HEK293T (cell line): ENCODE measurements around the gene EPRS1.
A peak's percentile ranks its signal among the peaks of the same experiment; 100 is the strongest.

Experiments used
- CTCF ChIA-PET: fragments of 350-600 bp; formaldehyde crosslinking; extraction: SDS; loops from one replicate; lab custom pipeline; 2021; ENCODE audit warnings: antibody characterized with exemption, inconsistent platforms; lab: Yijun Ruan, JAX
- POLR2A ChIA-PET: fragments of 350-600 bp; formaldehyde crosslinking; extraction: SDS; loops from one replicate; lab custom pipeline; 2020; ENCODE audit warnings: antibody characterized with exemption, inconsistent platforms; lab: Yijun Ruan, JAX
- DNase-seq: peaks from one replicate; pipeline ENCODE4 v3.0.0; 2012; ENCODE audit warnings: mixed read lengths; ENCODE audit errors: extremely low spot score
- ARNT ChIP-seq: fragments of 450-650 bp; IDR thresholded peaks from 2 replicates; pipeline ENCODE4 v1.6.1; 2017; ENCODE audit warnings: mild to moderate bottlenecking
- BHLHE40 ChIP-seq: fragments of 450-650 bp; IDR thresholded peaks from 2 replicates; pipeline ENCODE4 v1.6.1; 2016; ENCODE audit warnings: mild to moderate bottlenecking, moderate library complexity, borderline replicate concordance
- CTBP1 ChIP-seq: fragments of 450-650 bp; IDR thresholded peaks from 2 replicates; pipeline ENCODE4 v1.6.1; 2016; ENCODE audit warnings: borderline replicate concordance
- ELF4 ChIP-seq: fragments of 450-650 bp; IDR thresholded peaks from 2 replicates; pipeline ENCODE4 v1.6.1; 2017; ENCODE audit warnings: antibody characterized with exemption
- FOXA1 ChIP-seq: fragments of 450-650 bp; IDR thresholded peaks from 2 replicates; pipeline ENCODE4 v1.6.1; 2016; ENCODE audit warnings: mild to moderate bottlenecking
- FOXK2 ChIP-seq: fragments of 450-650 bp; IDR thresholded peaks from 2 replicates; pipeline ENCODE4 v1.6.1; 2016; ENCODE audit warnings: mild to moderate bottlenecking
- FOXM1 ChIP-seq: fragments of 450-650 bp; IDR thresholded peaks from 2 replicates; pipeline ENCODE4 v1.6.1; 2017; ENCODE audit warnings: mild to moderate bottlenecking, borderline replicate concordance
- HDGF ChIP-seq: fragments of 450-650 bp; IDR thresholded peaks from 2 replicates; pipeline ENCODE4 v1.6.1; 2017; ENCODE audit warnings: antibody characterized with exemption, borderline replicate concordance
- L3MBTL2 ChIP-seq: fragments of 450-650 bp; conservative IDR thresholded peaks from 2 replicates; pipeline ENCODE4 v1.6.1; 2016; ENCODE audit warnings: mild to moderate bottlenecking
- LEF1 ChIP-seq: fragments of 450-650 bp; IDR thresholded peaks from 2 replicates; pipeline ENCODE4 v1.6.1; 2017; ENCODE audit warnings: mild to moderate bottlenecking, borderline replicate concordance
- NFRKB ChIP-seq: fragments of 450-650 bp; IDR thresholded peaks from 2 replicates; pipeline ENCODE4 v1.6.1; 2016; ENCODE audit warnings: mild to moderate bottlenecking, moderate library complexity
- SP1 ChIP-seq: fragments of 450-650 bp; IDR thresholded peaks from 2 replicates; pipeline ENCODE4 v1.6.1; 2017
- SUZ12 ChIP-seq: fragments of 450-650 bp; IDR thresholded peaks from 2 replicates; pipeline ENCODE4 v1.6.1; 2016; ENCODE audit warnings: mild to moderate bottlenecking
- TARDBP ChIP-seq: fragments of 450-650 bp; IDR thresholded peaks from 2 replicates; pipeline ENCODE4 v1.6.1; 2016
- ZNF384 ChIP-seq: fragments of 450-650 bp; IDR thresholded peaks from 2 replicates; pipeline ENCODE4 v1.6.1; 2016
- TF ChIP-seq, protein P1 (sequence below): fragments of 450-650 bp; IDR thresholded peaks from 2 replicates; pipeline ENCODE4 v1.6.1; 2016

The EPRS1 gene

DNA sequence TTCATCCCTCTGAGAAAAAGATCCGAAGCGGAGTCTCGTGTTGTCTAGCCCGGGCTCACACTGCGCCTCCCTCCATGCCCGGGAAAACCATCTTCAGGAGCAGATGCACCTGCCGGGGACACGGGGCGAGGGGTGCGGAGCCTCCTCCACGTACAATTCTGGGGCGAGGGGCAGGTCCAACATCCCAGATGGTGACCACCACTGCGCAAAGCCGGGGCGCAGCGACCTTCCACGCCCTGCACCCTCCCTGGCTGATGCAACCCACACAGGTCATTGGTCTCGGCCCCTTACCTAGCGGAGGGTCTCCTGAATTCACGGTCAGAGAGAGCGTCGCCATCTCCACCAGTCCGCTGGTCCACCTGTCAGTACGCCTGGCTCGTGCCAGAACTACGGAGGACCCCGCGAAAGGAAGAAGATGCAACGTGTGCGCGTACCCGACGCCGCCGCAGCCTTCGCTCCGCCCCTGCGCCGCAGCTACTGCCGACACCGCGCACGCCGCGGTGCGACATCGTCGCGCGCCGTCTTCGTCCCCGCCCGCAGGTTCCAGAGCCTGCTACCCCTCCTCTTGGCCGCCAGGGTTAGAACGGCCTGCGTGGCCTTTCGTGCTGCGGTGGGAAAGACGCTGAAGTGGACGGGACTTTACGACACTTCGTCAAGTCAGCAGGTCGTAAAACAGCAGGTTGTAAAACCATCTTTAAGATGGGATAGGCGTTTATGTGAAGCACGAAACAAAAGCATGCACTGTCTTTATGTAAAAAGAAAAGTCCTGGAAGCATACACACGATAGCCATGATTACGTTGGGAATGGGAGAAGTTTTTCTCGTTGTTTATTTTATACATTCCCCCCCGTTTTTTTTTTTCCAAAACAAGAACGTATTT lies at the start of gene EPRS1:
Gene EPRS1 (minus strand): TSS at position 454 of the 879 bp plus-strand sequence. CDS start 117 bp downstream, at position 337.
- POLR2A ChIA-PET: no interaction called here
- CTCF ChIA-PET: no interaction called here
- DNase-seq: peak; percentile 95
- TF ChIP-seq, protein P1, sequence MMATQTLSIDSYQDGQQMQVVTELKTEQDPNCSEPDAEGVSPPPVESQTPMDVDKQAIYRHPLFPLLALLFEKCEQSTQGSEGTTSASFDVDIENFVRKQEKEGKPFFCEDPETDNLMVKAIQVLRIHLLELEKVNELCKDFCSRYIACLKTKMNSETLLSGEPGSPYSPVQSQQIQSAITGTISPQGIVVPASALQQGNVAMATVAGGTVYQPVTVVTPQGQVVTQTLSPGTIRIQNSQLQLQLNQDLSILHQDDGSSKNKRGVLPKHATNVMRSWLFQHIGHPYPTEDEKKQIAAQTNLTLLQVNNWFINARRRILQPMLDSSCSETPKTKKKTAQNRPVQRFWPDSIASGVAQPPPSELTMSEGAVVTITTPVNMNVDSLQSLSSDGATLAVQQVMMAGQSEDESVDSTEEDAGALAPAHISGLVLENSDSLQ: peak; percentile 82
- TF ChIP-seq BHLHE40 (no peak), ELF4 (no peak), FOXA1 (no peak), L3MBTL2 (peak; percentile 58), FOXM1 (no peak), LEF1 (no peak; the same call in 1 of the 2 replicates), ARNT (peak; percentile 98), CTBP1 (peak; percentile 95), TARDBP (no peak), SUZ12 (no peak), SP1 (no peak), ZNF384 (no peak), NFRKB (no peak), HDGF (0 out of 2 replicates have a peak, but pooled peaks have one; percentile 38), FOXK2 (no peak)

- ChIA-PET CTCF (no interaction called here), POLR2A (interaction anchor here (0.5 to 1.6 kb wide), 5 partner anchors 9 to 1279 kb away, joined by 3 to 4 read pairs (median 3); partner anchors contain the start of gene RAB3GAP2)
- peak; percentile 91 for DNase-seq
- TF ChIP-seq L3MBTL2 (peak; percentile 35), ARNT (no peak)
Measured at GRCh38 chr1:220094016-220094911, 48.0 kb upstream of the EPRS1 start, which contains the start of gene IARS2. TSS of gene IARS2 (plus strand) at chr1:220094132. CDS start at chr1:220094217, 85 bp downstream.

- DNase-seq: peak; percentile 13
- CTCF ChIA-PET: no interaction called here
- TF ChIP-seq L3MBTL2 (peak; percentile 11), SUZ12 (no peak), ZNF384 (peak; percentile 12; the same call in 1 of the 2 replicates)
- POLR2A ChIA-PET: interaction anchor here (1.1 to 1.6 kb wide), 4 partner anchors 9 to 179 kb away, joined by 3 to 4 read pairs (median 3); partner anchors contain the start of gene RAB3GAP2
Measured at GRCh38 chr1:220093361-220094015, 47.2 kb upstream of the EPRS1 start.

DNA sequence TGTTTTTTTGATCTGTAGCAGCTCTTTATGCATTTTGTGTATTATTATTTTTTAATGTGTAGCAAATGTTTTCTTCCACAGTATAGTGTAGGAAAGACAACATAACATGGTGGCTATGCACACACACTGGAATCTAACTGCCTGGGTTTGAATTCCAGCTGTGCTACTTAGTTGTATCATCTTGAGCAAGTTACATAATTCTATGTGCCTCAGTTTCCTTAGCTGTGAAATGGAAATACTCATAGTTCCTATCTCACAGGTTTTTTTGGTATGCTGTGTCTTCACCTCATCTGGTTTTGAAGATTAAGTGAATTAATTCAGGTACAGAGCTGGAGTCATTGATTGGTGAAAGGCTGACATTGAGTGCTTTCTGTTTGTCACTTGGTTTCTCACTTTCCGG lies 46.4 kb upstream of the EPRS1 start:
- POLR2A ChIA-PET: interaction anchor here (1.3 kb wide), 1 partner anchor 8 kb away, joined by 3 read pairs; no protein-coding TSS in a partner anchor
- DNase-seq: no peak
- CTCF ChIA-PET: no interaction called here
- TF ChIP-seq CTBP1 (no peak), BHLHE40 (no peak), SP1 (no peak), FOXK2 (no peak)

- TF ChIP-seq ELF4: no peak
- TF ChIP-seq FOXK2: peak; percentile 53; the same call in 1 of the 2 replicates
- no peak for TF ChIP-seq ARNT
- TF ChIP-seq CTBP1: peak; percentile 82
- TF ChIP-seq, protein P1: peak; percentile 65
- TF ChIP-seq ZNF384: peak; percentile 86
- TF ChIP-seq L3MBTL2: peak; percentile 70
- 0 out of 2 replicates have a peak, but pooled peaks have one; percentile 60 for TF ChIP-seq FOXM1
- DNase-seq: peak; percentile 86
- ChIA-PET CTCF (interaction anchor here (0.6 to 1.0 kb wide), 6 partner anchors 24 to 891 kb away, joined by 3 to 6 read pairs (median 3); no protein-coding TSS in a partner anchor), POLR2A (interaction anchor here (0.8 to 0.9 kb wide), 2 partner anchors 13 to 45 kb away, joined by 3 read pairs; no protein-coding TSS in a partner anchor)
Measured at GRCh38 chr1:220089650-220090556, 43.6 kb upstream of the EPRS1 start, which contains the start of gene BPNT1. TSS of gene BPNT1 (minus strand) at chr1:220089788. CDS start at chr1:220079846, 9,942 bp downstream.
